Measurements from ENCODE around the gene DPT. TPM values are rescaled to one million over a fixed set of nuclear protein-coding genes. Genes with fewer than 3 reads are reported as not detected.

DPT gene
- total RNA-seq, 1 experiment from 2014 or later, result not detected

- DNase-seq (ENCODE audit: low spot score), result no peak
- Mint-ChIP-seq H3K4me3 (no peak overlapping the region), H3K27me3 (ENCODE audit: low read depth) (no peaks in the 10 kb centered on the region; the same call in 1 of the 2 replicates), H3K27ac (no peak overlapping the region), H3K36me3 (no peaks in the 10 kb centered on the region), H3K9me3 (no peaks in the 10 kb centered on the region), H3K4me1 (no peaks in the 10 kb centered on the region)
- CTCF ChIA-PET, result no interaction called here
- POLR2A ChIA-PET, result no interaction called here
- no peak for TF ChIP-seq ZSCAN18 (CRISPR knock-in tag; IDR thresholded peaks at IDR 0.05)
- TF ChIP-seq ZNF532 (CRISPR knock-in tag; IDR thresholded peaks at IDR 0.05; ENCODE audit: borderline replicate concordance), result no peak
- ATAC-seq, result no peak
These were observed 22.2 kb upstream of the DPT start for GRCh38 chr1:168751195-168751650.

GRCh38 chr1:168742994-168743650, 14.1 kb upstream of the DPT start:
- Mint-ChIP-seq H3K27me3 (ENCODE audit: low read depth) (no peaks in the 10 kb centered on the region; the same call in 1 of the 2 replicates), H3K36me3 (no peaks in the 10 kb centered on the region), H3K4me1 (no peaks in the 10 kb centered on the region), H3K9me3 (no peaks in the 10 kb centered on the region), H3K27ac (no peak overlapping the region), H3K4me3 (no peak overlapping the region)
- TF ChIP-seq SMAD3 (CRISPR knock-in tag; IDR thresholded peaks at IDR 0.05; ENCODE audit: borderline replicate concordance), result no peak
- TF ChIP-seq OVOL2 (CRISPR knock-in tag; IDR thresholded peaks at IDR 0.05; ENCODE audit: borderline replicate concordance), result no peak
- TF ChIP-seq MLX (CRISPR knock-in tag; IDR thresholded peaks at IDR 0.05), result no peak
- CTCF ChIA-PET, result no interaction called here
- ATAC-seq (no peak), DNase-seq (ENCODE audit: low spot score) (no peak)
- POLR2A ChIA-PET, result no interaction called here

GRCh38 chr1:168742386-168742785, 13.4 kb upstream of the DPT start:
- ChIA-PET POLR2A (no interaction called here), CTCF (no interaction called here)
- no peak overlapping the region for H3K4me3 Mint-ChIP-seq
- ATAC-seq (no peak), DNase-seq (ENCODE audit: low spot score) (no peak)
- no peaks in the 10 kb centered on the region for H3K4me1 Mint-ChIP-seq
- no peaks in the 10 kb centered on the region for H3K9me3 Mint-ChIP-seq
- no peaks in the 10 kb centered on the region; the same call in 1 of the 2 replicates for H3K27me3 Mint-ChIP-seq (ENCODE audit: low read depth)
- no peak overlapping the region for H3K27ac Mint-ChIP-seq
- H3K36me3 Mint-ChIP-seq, result no peaks in the 10 kb centered on the region
- TF ChIP-seq ZBTB43 (CRISPR knock-in tag; IDR thresholded peaks at IDR 0.05), result no peak
- TF ChIP-seq AR (CRISPR knock-in tag; IDR thresholded peaks at IDR 0.05), result no peak
- TF ChIP-seq CREM (CRISPR knock-in tag; IDR thresholded peaks at IDR 0.05), result no peak
- no peak for TF ChIP-seq E2F4 (CRISPR knock-in tag; IDR thresholded peaks at IDR 0.05; ENCODE audit: borderline replicate concordance, low read depth)
- TF ChIP-seq ARID4B (CRISPR knock-in tag; IDR thresholded peaks at IDR 0.05; ENCODE audit: borderline replicate concordance), result no peak

Data from WTC11 (cell line).